ENCODE data around the gene CLASRP. TPM values are rescaled to one million over a fixed set of nuclear protein-coding genes. Genes with fewer than 3 reads are reported as not detected.

The CLASRP gene
- polyA plus RNA-seq, 3 donors: 2.2 to 152 (median 4.1) TPM

- DNase-seq: peak; percentile 52 to 57 (median 55)
- no peak for TF ChIP-seq CTCF (IDR thresholded peaks at IDR 0.05)
- H3K9ac ChIP-seq (ENCODE audit: insufficient read depth, low read length, poor library complexity, severe bottlenecking): peak within 1 kb of the TSS; percentile 81
- H2AFZ ChIP-seq (ENCODE audit: insufficient read depth, low read depth, low read length, poor library complexity, severe bottlenecking): peak within 1 kb of the TSS; percentile 90
- H3K9me3 ChIP-seq (replicated peaks in 1 of 2; ENCODE audit: control insufficient read depth in 1 of 2, insufficient read depth in 1 of 2, low read length in 2 of 2): no peaks in the 10 kb centered on the region
- WGBS (ENCODE audit: insufficient coverage): under 1% methylated on average over 72 of the region's 81 CpGs
- H3K36me3 ChIP-seq (replicated peaks in 1 of 2; ENCODE audit: control insufficient read depth in 1 of 2, insufficient read depth in 2 of 2, low read length in 2 of 2): peaks cover 15 to 18% of the 10 kb centered on the region in 2 donors
- Mint-ChIP-seq H3K4me3 (peak within 1 kb of the TSS; percentile 89 to 93), H3K4me1 (peaks cover 48% of the 10 kb centered on the region), H3K27me3 (ENCODE audit: low read depth in 3 of 3) (peaks cover 0 to 2% (median 0%) of the 10 kb centered on the region in 3 donors), H3K36me3 (peaks cover 12 to 23% of the 10 kb centered on the region in 2 donors), H3K27ac (peak within 1 kb of the TSS; percentile 87 to 95 (median 94)), H3K9me3 (no peaks in the 10 kb centered on the region)
- intact Hi-C loops (cut with micrococcal nuclease): loop anchor here in 1 of 2 donors (5.0 kb wide), 1 partner anchor 101 kb away; the partner anchor contains the start of genes BLOC1S3 and TRAPPC6A
- peak within 1 kb of the TSS; percentile 84 to 85 for H3K27ac ChIP-seq (ENCODE audit: low read depth in 1 of 2, low read length in 2 of 2)
- no peaks in the 10 kb centered on the region for H3K27me3 ChIP-seq (ENCODE audit: control insufficient read depth in 2 of 2, insufficient read depth in 2 of 2, low read length in 2 of 2)
- peak within 1 kb of the TSS; percentile 93 for H3K4me2 ChIP-seq (replicated peaks; ENCODE audit: extremely low read depth, low read length, poor library complexity, severe bottlenecking)
- peaks cover 72% of the 10 kb centered on the region for H4K20me1 ChIP-seq (ENCODE audit: insufficient read depth, low read length)
- peak within 1 kb of the TSS; percentile 67 to 91 (median 86) for H3K4me3 ChIP-seq (replicated peaks in 1 of 3; ENCODE audit: low read depth in 2 of 3, low read length in 3 of 3)
- H3K4me1 ChIP-seq (ENCODE audit: control insufficient read depth in 1 of 2, insufficient read depth in 2 of 2, low read length in 2 of 2): peaks cover 44 to 59% of the 10 kb centered on the region in 2 donors
- H3K79me2 ChIP-seq (ENCODE audit: insufficient read depth, low read length): peaks cover 88% of the 10 kb centered on the region
Observed at GRCh38 chr19:45076029-45076850, 37.4 kb downstream of the CLASRP start, which contains the start of gene ZNF296. ZNF296 (minus strand) TSS chr19:45076478; CDS start chr19:45076373, 105 bp downstream.

DNA sequence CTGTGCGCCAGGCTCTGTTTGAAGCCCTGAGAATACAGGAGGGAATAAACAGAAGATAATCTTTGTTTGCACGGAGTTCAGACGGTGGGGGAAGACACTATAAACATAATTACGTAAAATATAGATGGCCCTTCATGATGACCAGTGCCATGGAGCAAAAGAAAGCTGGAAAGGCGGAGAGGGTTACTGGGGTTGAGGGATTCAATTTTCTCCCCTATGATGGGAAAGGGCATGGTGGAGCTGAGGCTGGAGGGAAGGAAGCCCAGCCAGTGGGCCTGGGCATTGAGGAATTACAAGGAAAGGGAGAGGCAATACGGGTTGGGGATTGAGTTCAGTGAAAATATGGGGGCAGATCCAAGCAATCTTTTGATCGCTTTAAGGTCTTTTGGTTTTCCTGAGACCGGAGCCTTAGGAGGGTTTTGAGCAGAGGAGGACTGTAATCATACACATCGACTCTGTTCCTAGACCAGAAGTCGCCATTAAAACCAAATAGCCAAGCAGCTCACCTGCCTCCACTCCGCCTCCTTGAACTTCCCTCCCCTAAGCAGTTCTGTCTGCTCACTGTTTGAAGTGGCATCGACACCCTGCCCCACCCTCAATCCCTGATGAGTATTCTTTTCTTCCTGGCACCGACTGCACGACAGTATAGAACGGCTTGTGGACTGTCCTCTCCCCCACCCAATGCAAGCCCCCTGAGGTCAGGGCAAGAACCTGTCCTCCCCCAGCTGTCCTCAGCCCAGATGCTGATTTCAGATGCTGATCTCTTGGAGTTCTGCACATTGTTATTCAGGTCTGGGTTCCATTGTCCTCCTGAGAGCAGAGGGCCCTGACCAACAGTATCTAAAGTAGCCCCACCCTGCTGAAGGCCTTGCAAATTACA lies 38.2 kb downstream of the CLASRP start:
- peaks cover 91% of the 10 kb centered on the region for H3K79me2 ChIP-seq (ENCODE audit: insufficient read depth, low read length)

More for the DNA sequence above, 38.2 kb downstream of the CLASRP start:
- Histone ChIP-seq H3K4me1 (ENCODE audit: control insufficient read depth in 1 of 2, insufficient read depth in 2 of 2, low read length in 2 of 2) (peaks cover 44 to 59% of the 10 kb centered on the region in 2 donors), H3K9me3 (replicated peaks in 1 of 2; ENCODE audit: control insufficient read depth in 1 of 2, insufficient read depth in 1 of 2, low read length in 2 of 2) (no peaks in the 10 kb centered on the region), H4K20me1 (ENCODE audit: insufficient read depth, low read length) (peaks cover 67% of the 10 kb centered on the region), H2AFZ (ENCODE audit: insufficient read depth, low read depth, low read length, poor library complexity, severe bottlenecking) (peak overlapping the region; percentile 90), H3K4me2 (replicated peaks; ENCODE audit: extremely low read depth, low read length, poor library complexity, severe bottlenecking) (peak overlapping the region; percentile 93), H3K36me3 (replicated peaks in 1 of 2; ENCODE audit: control insufficient read depth in 1 of 2, insufficient read depth in 2 of 2, low read length in 2 of 2) (peaks cover 11 to 13% of the 10 kb centered on the region in 2 donors), H3K27ac (ENCODE audit: low read depth in 1 of 2, low read length in 2 of 2) (peak overlapping the region; percentile 56 to 85), H3K27me3 (ENCODE audit: control insufficient read depth in 2 of 2, insufficient read depth in 2 of 2, low read length in 2 of 2) (no peaks in the 10 kb centered on the region), H3K4me3 (replicated peaks in 1 of 3; ENCODE audit: low read depth in 2 of 3, low read length in 3 of 3) (peak overlapping the region; percentile 67 to 91 (median 86)), H3K9ac (ENCODE audit: insufficient read depth, low read length, poor library complexity, severe bottlenecking) (peak overlapping the region; percentile 81)
- peaks cover 48% of the 10 kb centered on the region for H3K4me1 Mint-ChIP-seq
- WGBS (ENCODE audit: insufficient coverage): 85% methylated on average over 8 of the region's 15 CpGs
- intact Hi-C loops (cut with micrococcal nuclease): loop anchor here in 1 of 2 donors (5.0 kb wide), 1 partner anchor 100 kb away; the partner anchor contains the start of genes BLOC1S3 and TRAPPC6A
- peaks cover 14 to 23% of the 10 kb centered on the region in 2 donors for H3K36me3 Mint-ChIP-seq
- no peak for DNase-seq
- peak overlapping the region; percentile 89 to 93 for H3K4me3 Mint-ChIP-seq
- H3K9me3 Mint-ChIP-seq: no peaks in the 10 kb centered on the region
- H3K27ac Mint-ChIP-seq: peak overlapping the region; percentile 75 to 94 (median 91)
- peaks cover 0 to 2% (median 0%) of the 10 kb centered on the region in 3 donors for H3K27me3 Mint-ChIP-seq (ENCODE audit: low read depth in 3 of 3)
- no peak for TF ChIP-seq CTCF (IDR thresholded peaks at IDR 0.05)

Measured in CD14-positive monocyte (primary cell).